H9 (cell line): Measurements from ENCODE around the gene FCHSD2. TPM values are rescaled to one million over a fixed set of nuclear protein-coding genes. Genes with fewer than 3 reads are reported as not detected.

Experiments used
- DNase-seq: peaks from one replicate; pipeline ENCODE4 v3.0.0-alpha.2; 2017
- H2AFZ ChIP-seq: one replicate; pipeline ENCODE4 v1.6.1; 2013; ENCODE audit warnings: mild to moderate bottlenecking, low read length, control low read depth, moderate library complexity
- H2AK5ac ChIP-seq: 2 replicates; pipeline ENCODE4 v1.6.1; 2013; ENCODE audit warnings: low read length, control low read depth, mixed read lengths; ENCODE audit not compliant: insufficient read length
- H2BK120ac ChIP-seq: one replicate; pipeline ENCODE4 v1.6.1; 2013; ENCODE audit warnings: low read depth, mild to moderate bottlenecking, low read length, control low read depth, inconsistent platforms; ENCODE audit not compliant: poor library complexity, severe bottlenecking
- H2BK12ac ChIP-seq: 2 replicates; pipeline ENCODE4 v1.6.1; 2013; ENCODE audit warnings: low read length, control low read depth, mixed read lengths, low read depth; ENCODE audit not compliant: insufficient read length
- H2BK15ac ChIP-seq: 2 replicates; pipeline ENCODE4 v1.6.1; 2013; ENCODE audit warnings: low read depth, low read length, control low read depth
- H2BK20ac ChIP-seq: one replicate; pipeline ENCODE4 v1.6.1; 2013; ENCODE audit warnings: low read depth, mild to moderate bottlenecking, low read length, control low read depth, inconsistent platforms; ENCODE audit not compliant: poor library complexity, severe bottlenecking
- H2BK5ac ChIP-seq: 2 replicates; pipeline ENCODE4 v1.6.1; 2013; ENCODE audit warnings: low read length, control low read depth, mixed read lengths; ENCODE audit not compliant: insufficient read length
- H3K14ac ChIP-seq: 2 replicates; pipeline ENCODE4 v1.6.1; 2013; ENCODE audit warnings: low read length, control low read depth; ENCODE audit not compliant: insufficient read depth
- H3K18ac ChIP-seq: 2 replicates; pipeline ENCODE4 v1.6.1; 2013; ENCODE audit warnings: low read depth, mild to moderate bottlenecking, mixed read lengths, low read length, control low read depth; ENCODE audit not compliant: insufficient read length
- H3K23ac ChIP-seq: 2 replicates; pipeline ENCODE4 v1.6.1; 2013; ENCODE audit warnings: low read length, control low read depth, mixed read lengths, low read depth; ENCODE audit not compliant: insufficient read length
- H3K23me2 ChIP-seq: 2 replicates; pipeline ENCODE4 v1.6.1; 2013; ENCODE audit warnings: low read depth, mild to moderate bottlenecking, mixed read lengths, low read length, control low read depth; ENCODE audit not compliant: insufficient read length, poor library complexity, severe bottlenecking
- H3K27ac ChIP-seq: 2 replicates; pipeline ENCODE4 v1.5.1; 2013; ENCODE audit warnings: low read length, control low read depth, mixed read lengths, low read depth; ENCODE audit not compliant: insufficient read length
- H3K27me3 ChIP-seq: 2 replicates; pipeline ENCODE4 v1.6.1; 2013; ENCODE audit warnings: low read length, control low read depth, inconsistent platforms; ENCODE audit not compliant: insufficient read depth
- H3K4ac ChIP-seq: 2 replicates; pipeline ENCODE4 v1.6.1; 2013; ENCODE audit warnings: low read depth, mild to moderate bottlenecking, control low read depth, inconsistent platforms, low read length, moderate library complexity
- H3K4me1 ChIP-seq: 2 replicates; pipeline ENCODE4 v1.6.1; 2013; ENCODE audit warnings: low read length, control low read depth, inconsistent platforms; ENCODE audit not compliant: insufficient read depth
- H3K4me2 ChIP-seq: 2 replicates; pipeline ENCODE4 v1.6.1; 2013; ENCODE audit warnings: low read length, control low read depth, mixed read lengths; ENCODE audit not compliant: insufficient read length, insufficient read depth
- H3K56ac ChIP-seq: 2 replicates; pipeline ENCODE4 v1.6.1; 2013; ENCODE audit warnings: low read depth, mild to moderate bottlenecking, mixed read lengths, low read length, control low read depth; ENCODE audit not compliant: insufficient read length
- H3K79me1 ChIP-seq: 2 replicates; pipeline ENCODE4 v1.6.1; 2013; ENCODE audit warnings: low read depth, mild to moderate bottlenecking, moderate library complexity, low read length, control low read depth, inconsistent platforms; ENCODE audit not compliant: insufficient read depth, poor library complexity, severe bottlenecking
- H3K79me2 ChIP-seq: 2 replicates; pipeline ENCODE4 v1.6.1; 2013; ENCODE audit warnings: low read length, control low read depth, inconsistent platforms; ENCODE audit not compliant: insufficient read depth
- H3K9ac ChIP-seq: 2 replicates; pipeline ENCODE4 v1.6.1; 2013; ENCODE audit warnings: low read length, control low read depth, mixed read lengths; ENCODE audit not compliant: insufficient read length; ENCODE audit errors: extremely low read depth
- H3K9me3 ChIP-seq: one replicate; pipeline ENCODE4 v1.6.1; 2013; ENCODE audit warnings: low read depth, low read length, inconsistent platforms; ENCODE audit not compliant: control insufficient read depth
- H3T11ph ChIP-seq: one replicate; pipeline ENCODE4 v1.6.1; 2013; ENCODE audit warnings: mild to moderate bottlenecking, low read length, control low read depth, inconsistent platforms
- H4K20me1 ChIP-seq: one replicate; pipeline ENCODE4 v1.6.1; 2013; ENCODE audit not compliant: control insufficient read depth, insufficient read length, insufficient read depth
- H4K5ac ChIP-seq: 2 replicates; pipeline ENCODE4 v1.6.1; 2013; ENCODE audit warnings: low read depth, mild to moderate bottlenecking, mixed read lengths, low read length, control low read depth; ENCODE audit not compliant: insufficient read length
- H4K8ac ChIP-seq: replicated peaks from 2 replicates; pipeline ENCODE4 v1.6.1; 2013; ENCODE audit warnings: low read length, control low read depth, mixed read lengths, low read depth; ENCODE audit not compliant: insufficient read length
- H4K91ac ChIP-seq: 2 replicates; pipeline ENCODE4 v1.6.1; 2013; ENCODE audit warnings: low read depth, mild to moderate bottlenecking, moderate library complexity, mixed read lengths, low read length, control low read depth; ENCODE audit not compliant: insufficient read length
- H3K27ac Mint-ChIP-seq, 3 experiments: 2 replicates in 2 of 3; 3 replicates in 1 of 3; pipeline ENCODE4 v1.8.0; 2020 to 2021; ENCODE audit warnings: mixed read lengths in 3 of 3, mild to moderate bottlenecking in 1 of 3, moderate library complexity in 1 of 3
- H3K27me3 Mint-ChIP-seq: 2 replicates; pipeline ENCODE4 v1.8.0; 2021; ENCODE audit warnings: low read depth, mild to moderate bottlenecking, moderate library complexity, mixed read lengths
- H3K36me3 Mint-ChIP-seq, 3 experiments: 2 replicates in 2 of 3; 3 replicates in 1 of 3; pipeline ENCODE4 v1.8.0; 2020 to 2021; ENCODE audit warnings: low read depth in 3 of 3, mixed read lengths in 3 of 3; ENCODE audit not compliant: insufficient read depth in 1 of 3
- H3K4me1 Mint-ChIP-seq, 2 experiments: 2 replicates each; pipeline ENCODE4 v1.8.0; 2020; ENCODE audit warnings: mixed read lengths in 2 of 2
- H3K4me3 Mint-ChIP-seq, 2 experiments: 2 replicates in 1 of 2; 3 replicates in 1 of 2; pipeline ENCODE4 v1.8.0; 2020 to 2021; ENCODE audit warnings: mild to moderate bottlenecking in 2 of 2, mixed read lengths in 2 of 2, moderate library complexity in 1 of 2
- H3K9me3 Mint-ChIP-seq, 2 experiments: 2 replicates in 1 of 2; 3 replicates in 1 of 2; pipeline ENCODE4 v1.8.0; 2020; ENCODE audit warnings: mild to moderate bottlenecking in 2 of 2, mixed read lengths in 2 of 2, moderate library complexity in 1 of 2
- CTCF ChIP-seq: fragments of 200-600 bp; sonication (generic); conservative IDR thresholded peaks from 3 replicates; pipeline ENCODE4 v1.8.0; 2021; ENCODE audit warnings: antibody characterized with exemption, mild to moderate bottlenecking
- WGBS: extraction: QIAGEN DNeasy Blood & Tissue Kit; methylation state at CpG from one replicate; pipeline ENCODE4 v1.1.7; 2013; ENCODE audit warnings: missing lambda C conversion rate, low lambda C conversion rate, mixed read lengths; ENCODE audit not compliant: insufficient read length; ENCODE audit errors: extremely low coverage; 5-methylcytosine and 5-hydroxymethylcytosine counted together
- total RNA-seq: library from RNA; stranded (reverse); gene quantifications from 2 replicates; pipeline ENCODE4 v1.2.1, GENCODE V29; 2021

Gene FCHSD2
- total RNA-seq, 1 experiment from 2014 or later: 17.8 TPM

- Histone ChIP-seq H3K79me1 (no peaks in the 10 kb centered on the region), H4K91ac (no peak overlapping the region), H3K23me2 (no peaks in the 10 kb centered on the region), H3K27me3 (no peaks in the 10 kb centered on the region), H2AFZ (no peak overlapping the region), H3T11ph (no peak overlapping the region), H3K56ac (no peak overlapping the region), H2BK120ac (no peak overlapping the region), H2AK5ac (no peak overlapping the region), H4K8ac (no peak overlapping the region), H3K18ac (no peak overlapping the region), H3K4me2 (no peak overlapping the region), H3K9me3 (no peaks in the 10 kb centered on the region), H3K79me2 (no peaks in the 10 kb centered on the region), H2BK15ac (no peak overlapping the region), H4K20me1 (no peaks in the 10 kb centered on the region), H4K5ac (no peak overlapping the region), H3K27ac (no peak overlapping the region), H3K14ac (no peak overlapping the region), H3K4ac (no peak overlapping the region), H3K4me1 (no peaks in the 10 kb centered on the region), H2BK5ac (no peak overlapping the region), H3K9ac (no peak overlapping the region), H3K23ac (no peak overlapping the region), H2BK12ac (no peak overlapping the region), H2BK20ac (no peak overlapping the region)
- Mint-ChIP-seq H3K27ac (no peak overlapping the region; a peak in 1 of 7 replicates), H3K4me3 (no peak overlapping the region), H3K27me3 (no peaks in the 10 kb centered on the region), H3K36me3 (no peaks in the 10 kb centered on the region), H3K4me1 (peaks cover 12 to 15% of the 10 kb centered on the region in 2 experiments), H3K9me3 (no peaks in the 10 kb centered on the region)
- DNase-seq: no peak
- no CpG with 5 or more reads among the region's 1 CpG for WGBS
- TF ChIP-seq CTCF: no peak
Observed at GRCh38 chr11:72926076-72926475, 216.0 kb downstream of the FCHSD2 start.
